CD4-positive, CD25-positive, alpha-beta regulatory T cell (primary cell): ENCODE measurements around the gene GLCE. TPM values are rescaled to one million over a fixed set of nuclear protein-coding genes. Genes with fewer than 3 reads are reported as not detected.
A peak's percentile ranks its signal among the peaks of the same experiment; 100 is the strongest.

Experiments used
- ATAC-seq, 2 donors: fragments of 150-1000 bp; cut with Tn5 transposase; one replicate each; pipeline ENCODE4 v1.10.0; 2021; ENCODE audit warnings: low read depth in 2 of 2, moderate number of reproducible peaks in 2 of 2, moderate library complexity in 1 of 2
- DNase-seq, 3 donors: peaks; one replicate each; pipeline versions ENCODE4 v3.0.0 to v3.0.0-alpha.2; 2012 to 2022; ENCODE audit warnings: mixed read lengths in 1 of 3
- H3K27ac ChIP-seq: one replicate; pipeline ENCODE4 v1.7.0; 2013; ENCODE audit warnings: mild to moderate bottlenecking, low read length; ENCODE audit not compliant: insufficient read depth, poor library complexity, severe bottlenecking
- H3K27me3 ChIP-seq: one replicate; pipeline ENCODE4 v1.7.0; 2013; ENCODE audit warnings: low read length; ENCODE audit not compliant: control insufficient read depth, insufficient read depth
- H3K36me3 ChIP-seq: one replicate; pipeline ENCODE4 v1.7.0; 2013; ENCODE audit warnings: mild to moderate bottlenecking, low read length, moderate library complexity; ENCODE audit not compliant: control insufficient read depth, insufficient read depth
- H3K4me1 ChIP-seq: 2 replicates; pipeline ENCODE4 v1.7.0; 2013; ENCODE audit warnings: mild to moderate bottlenecking, low read length; ENCODE audit not compliant: insufficient read depth, control insufficient read depth, poor library complexity, severe bottlenecking
- H3K4me3 ChIP-seq: one replicate; pipeline ENCODE4 v1.7.0; 2013; ENCODE audit warnings: low read depth, mild to moderate bottlenecking, low read length, moderate library complexity
- H3K9me3 ChIP-seq, 2 experiments: 1 replicate in 1 of 2; 2 replicates in 1 of 2; pipeline ENCODE4 v1.7.0; 2013; ENCODE audit warnings: low read length in 2 of 2, mild to moderate bottlenecking in 1 of 2, moderate library complexity in 1 of 2; ENCODE audit not compliant: control insufficient read depth in 2 of 2
- H3K27ac Mint-ChIP-seq, 3 donors: one replicate each; pipeline ENCODE4 v1.8.0; 2020 to 2022; ENCODE audit warnings: mild to moderate bottlenecking in 3 of 3, mixed read lengths in 3 of 3, moderate library complexity in 2 of 3
- H3K27me3 Mint-ChIP-seq: one replicate; pipeline ENCODE4 v1.8.0; 2022; ENCODE audit warnings: mild to moderate bottlenecking, mixed read lengths
- H3K36me3 Mint-ChIP-seq: one replicate; pipeline ENCODE4 v1.8.0; 2020; ENCODE audit warnings: mixed read lengths
- H3K4me1 Mint-ChIP-seq, 4 donors: one replicate each; pipeline ENCODE4 v1.8.0; 2020 to 2022; ENCODE audit warnings: mixed read lengths in 4 of 4, mild to moderate bottlenecking in 1 of 4
- H3K4me3 Mint-ChIP-seq, 4 donors: one replicate each; pipeline ENCODE4 v1.8.0; 2020 to 2022; ENCODE audit warnings: mild to moderate bottlenecking in 4 of 4, mixed read lengths in 4 of 4, moderate library complexity in 3 of 4
- H3K9me3 Mint-ChIP-seq, 7 donors: one replicate each; pipeline ENCODE4 v1.8.0; 2020 to 2022; ENCODE audit warnings: mixed read lengths in 7 of 7, mild to moderate bottlenecking in 3 of 7, moderate library complexity in 2 of 7
- polyA plus RNA-seq, 4 donors: library from polyadenylated mRNA; unstranded; fragments of 300-500 nt; fragmentation: Illumina TruSeq; gene quantifications; one replicate each; pipeline ENCODE4 v1.2.3, GENCODE V29; 2021
- total RNA-seq: library from RNA; stranded (reverse); gene quantifications from one replicate; pipeline ENCODE4 v1.2.3, GENCODE V29; 2022

Gene GLCE
- total and polyA plus RNA-seq, 5 donors from 2014 or later = 12.7 to 23.4 (median 17.3) TPM

- no peak overlapping the region for H3K4me3 ChIP-seq
- H3K4me3 Mint-ChIP-seq = no peak overlapping the region
- peaks cover 5% of the 10 kb centered on the region for H3K4me1 ChIP-seq
- H3K9me3 Mint-ChIP-seq = peaks cover 0 to 3% (median 0%) of the 10 kb centered on the region in 7 donors
- H3K9me3 ChIP-seq = no peaks in the 10 kb centered on the region
- ATAC-seq (no peak), DNase-seq (no peak)
- H3K27ac Mint-ChIP-seq = no peak overlapping the region
- peaks cover 11% of the 10 kb centered on the region for H3K27me3 ChIP-seq
- H3K27ac ChIP-seq = no peak overlapping the region
- no peaks in the 10 kb centered on the region for H3K36me3 Mint-ChIP-seq
- peaks cover 35% of the 10 kb centered on the region for H3K27me3 Mint-ChIP-seq
- H3K36me3 ChIP-seq = no peaks in the 10 kb centered on the region
- H3K4me1 Mint-ChIP-seq = peaks cover 0 to 11% (median 0%) of the 10 kb centered on the region in 4 donors
Observed at GRCh38 chr15:69304182-69304545, 143.7 kb downstream of the GLCE start.

- no peak overlapping the region for H3K27ac ChIP-seq
- H3K4me3 ChIP-seq = no peak overlapping the region
- no peaks in the 10 kb centered on the region for H3K36me3 ChIP-seq
- Mint-ChIP-seq H3K36me3 (no peaks in the 10 kb centered on the region), H3K27ac (peak overlapping the region in 1 of 3 donors; percentile 4), H3K4me3 (no peak overlapping the region), H3K9me3 (peaks cover 0 to 3% (median 0%) of the 10 kb centered on the region in 7 donors), H3K4me1 (peaks cover 0 to 4% (median 0%) of the 10 kb centered on the region in 4 donors), H3K27me3 (peaks cover 27% of the 10 kb centered on the region)
- ATAC-seq (no peak), DNase-seq (no peak)
- H3K4me1 ChIP-seq = no peaks in the 10 kb centered on the region
- peaks cover 4% of the 10 kb centered on the region for H3K27me3 ChIP-seq
- no peaks in the 10 kb centered on the region for H3K9me3 ChIP-seq
Observed at GRCh38 chr15:69305204-69305931, 144.9 kb downstream of the GLCE start.

- H3K4me1 ChIP-seq = no peaks in the 10 kb centered on the region
- no peak for DNase-seq
- no peak overlapping the region for H3K4me3 Mint-ChIP-seq
- H3K4me1 Mint-ChIP-seq = peaks cover 0 to 2% (median 0%) of the 10 kb centered on the region in 4 donors
- no peaks in the 10 kb centered on the region for H3K36me3 Mint-ChIP-seq
- no peaks in the 10 kb centered on the region for H3K9me3 ChIP-seq
- H3K9me3 Mint-ChIP-seq = peaks cover 0 to 3% (median 0%) of the 10 kb centered on the region in 7 donors
- peaks cover 4% of the 10 kb centered on the region for H3K27me3 ChIP-seq
- no peak overlapping the region for H3K27ac Mint-ChIP-seq
- no peak for ATAC-seq
- H3K36me3 ChIP-seq = no peaks in the 10 kb centered on the region
- no peak overlapping the region for H3K4me3 ChIP-seq
- H3K27me3 Mint-ChIP-seq = peaks cover 27% of the 10 kb centered on the region
- no peak overlapping the region for H3K27ac ChIP-seq
Observed at GRCh38 chr15:69305933-69306568, 145.6 kb downstream of the GLCE start.

GRCh38 chr15:69307939-69308338 is 147.5 kb downstream of the GLCE start:
- H3K27me3 Mint-ChIP-seq = peaks cover 11% of the 10 kb centered on the region

GRCh38 chr15:69308949-69309348 is 148.5 kb downstream of the GLCE start:
- H3K4me3 Mint-ChIP-seq = no peak overlapping the region
- no peaks in the 10 kb centered on the region for H3K4me1 ChIP-seq
- DNase-seq (no peak), ATAC-seq (no peak)
- peaks cover 0 to 3% (median 0%) of the 10 kb centered on the region in 7 donors for H3K9me3 Mint-ChIP-seq
- no peaks in the 10 kb centered on the region for H3K36me3 ChIP-seq
- H3K9me3 ChIP-seq = no peaks in the 10 kb centered on the region
- peaks cover 2% of the 10 kb centered on the region for H3K27me3 ChIP-seq
- no peaks in the 10 kb centered on the region for H3K36me3 Mint-ChIP-seq
- peaks cover 4% of the 10 kb centered on the region for H3K27me3 Mint-ChIP-seq
- no peak overlapping the region for H3K27ac ChIP-seq
- H3K27ac Mint-ChIP-seq = no peak overlapping the region
- no peak overlapping the region for H3K4me3 ChIP-seq
- H3K4me1 Mint-ChIP-seq = peaks cover 0 to 2% (median 0%) of the 10 kb centered on the region in 4 donors

More at GRCh38 chr15:69307939-69308338, 147.5 kb downstream of the GLCE start:
- Mint-ChIP-seq H3K9me3 (peaks cover 0 to 3% (median 0%) of the 10 kb centered on the region in 7 donors), H3K4me3 (no peak overlapping the region), H3K36me3 (no peaks in the 10 kb centered on the region), H3K27ac (no peak overlapping the region), H3K4me1 (peaks cover 0 to 2% (median 0%) of the 10 kb centered on the region in 4 donors)
- no peaks in the 10 kb centered on the region for H3K9me3 ChIP-seq
- H3K27ac ChIP-seq = no peak overlapping the region
- no peak overlapping the region for H3K4me3 ChIP-seq
- no peaks in the 10 kb centered on the region for H3K4me1 ChIP-seq
- no peak for ATAC-seq
- DNase-seq = no peak
- no peaks in the 10 kb centered on the region for H3K36me3 ChIP-seq
- H3K27me3 ChIP-seq = peaks cover 2% of the 10 kb centered on the region

GRCh38 chr15:69311319-69311721 is 150.9 kb downstream of the GLCE start:
- Mint-ChIP-seq H3K27ac (peak overlapping the region in 1 of 3 donors; percentile 11), H3K9me3 (peaks cover 0 to 3% (median 0%) of the 10 kb centered on the region in 7 donors), H3K36me3 (peaks cover 3% of the 10 kb centered on the region), H3K4me1 (peaks cover 0 to 2% (median 0%) of the 10 kb centered on the region in 4 donors), H3K4me3 (no peak overlapping the region), H3K27me3 (peaks cover 16% of the 10 kb centered on the region)
- Histone ChIP-seq H3K4me3 (no peak overlapping the region), H3K4me1 (no peaks in the 10 kb centered on the region), H3K9me3 (no peaks in the 10 kb centered on the region), H3K27me3 (no peaks in the 10 kb centered on the region), H3K27ac (no peak overlapping the region), H3K36me3 (no peaks in the 10 kb centered on the region)
- ATAC-seq (no peak), DNase-seq (no peak)

GRCh38 chr15:69313432-69314000 is 153.1 kb downstream of the GLCE start:
- Mint-ChIP-seq H3K9me3 (peaks cover 0 to 1% (median 0%) of the 10 kb centered on the region in 7 donors), H3K4me3 (no peak overlapping the region), H3K27ac (no peak overlapping the region), H3K4me1 (peaks cover 0 to 2% (median 0%) of the 10 kb centered on the region in 4 donors), H3K36me3 (peaks cover 3% of the 10 kb centered on the region), H3K27me3 (peaks cover 15% of the 10 kb centered on the region)
- no peak overlapping the region for H3K4me3 ChIP-seq
- H3K9me3 ChIP-seq = no peaks in the 10 kb centered on the region
- no peak for DNase-seq
- ATAC-seq = no peak
- H3K4me1 ChIP-seq = no peaks in the 10 kb centered on the region
- H3K27ac ChIP-seq = no peak overlapping the region
- H3K27me3 ChIP-seq = no peaks in the 10 kb centered on the region
- H3K36me3 ChIP-seq = no peaks in the 10 kb centered on the region
